Tongue (tissue), 3 donors: ENCODE data around the gene CSF1R. TPM values are rescaled to one million over a fixed set of nuclear protein-coding genes. Genes with fewer than 3 reads are reported as not detected.

Experiments
- DNase-seq: peaks from one replicate; pipeline ENCODE4 v3.0.0-alpha.2; 2015
- small RNA-seq: library from RNA; depleted of rRNA; stranded (forward); fragments of <200 nt; gene quantifications from one replicate; pipeline ENCODE3, GENCODE V24; 2014; ENCODE audit warnings: low replicate concordance
- total RNA-seq: library from RNA; depleted of rRNA; stranded (reverse); fragments of >200 nt; gene quantifications from one replicate; pipeline ENCODE4 v1.2.3, GENCODE V29; 2014

The CSF1R gene
- total RNA-seq, 1 donor from 2014 or later, result 21.6 TPM

DNA sequence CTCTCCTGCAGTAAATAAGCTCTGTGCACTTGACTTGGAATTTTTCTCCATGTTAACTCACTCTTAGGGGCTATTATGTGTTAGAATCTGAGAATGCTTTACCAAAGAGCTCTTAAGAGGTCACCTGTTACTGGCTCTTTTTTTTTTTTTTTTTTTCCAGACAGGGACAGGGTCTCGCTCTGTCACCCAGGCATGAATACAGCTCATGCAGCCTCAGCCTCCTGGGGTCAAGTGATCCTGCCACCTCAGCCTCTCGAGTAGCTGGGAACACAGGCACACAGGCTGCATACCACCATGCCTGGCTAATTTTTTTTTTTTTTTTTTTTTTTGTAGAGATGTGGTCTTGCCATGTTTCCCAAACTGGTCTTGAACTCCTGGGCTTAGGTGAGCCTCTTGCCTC is 63.7 kb downstream of the CSF1R start:
- DNase-seq, result no peak

DNA sequence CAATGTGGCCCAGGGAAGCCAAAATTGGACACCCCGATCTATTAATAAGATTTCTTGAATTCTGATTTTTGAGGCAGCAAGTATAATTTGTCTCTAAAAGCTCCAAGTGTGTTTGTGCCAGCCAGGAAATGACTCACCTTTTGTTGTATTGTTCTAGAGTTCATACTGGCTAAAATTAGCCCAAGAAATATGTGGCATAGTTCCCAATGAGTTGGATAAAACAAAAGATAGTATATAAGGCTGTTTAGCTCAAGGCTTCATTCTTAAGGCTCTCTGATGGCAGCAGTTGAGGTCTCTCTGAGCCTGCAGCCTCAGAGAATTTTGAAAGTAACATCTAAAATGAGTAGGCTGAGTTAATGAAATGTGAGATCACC is 64.2 kb downstream of the CSF1R start:
- peak; percentile 7 for DNase-seq

DNA sequence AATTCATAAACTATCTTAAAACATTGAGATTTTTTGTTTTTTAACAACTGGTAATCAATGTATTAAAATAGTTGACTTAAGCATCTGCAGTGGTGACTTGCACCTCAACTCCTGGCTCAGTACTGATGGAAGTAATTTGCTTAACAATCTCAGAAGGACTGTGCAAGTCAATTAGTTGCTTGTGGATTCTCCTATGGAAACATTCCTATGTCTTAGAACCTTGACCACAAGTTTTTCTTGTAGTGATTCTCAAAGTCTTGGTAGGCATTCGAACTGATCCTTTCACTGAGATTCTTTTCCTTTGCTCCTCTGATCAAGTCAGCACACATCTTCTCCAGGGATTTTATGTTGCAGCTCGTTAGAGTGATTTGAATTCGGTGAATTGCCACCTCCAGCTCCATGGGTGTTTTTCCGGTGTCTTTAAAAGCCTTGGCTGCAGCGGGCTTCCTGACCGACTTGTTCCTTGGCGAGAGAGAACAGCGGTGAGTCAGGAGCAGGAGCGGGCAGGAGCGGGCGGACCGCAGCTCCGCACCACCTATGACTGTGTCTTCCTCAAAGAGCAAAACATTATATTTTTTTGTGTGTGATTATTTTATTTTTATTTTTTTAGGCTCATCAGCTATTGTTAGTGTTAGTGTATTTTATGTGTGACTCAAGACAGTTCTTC is 64.7 kb downstream of the CSF1R start:
- no peak for DNase-seq

DNA sequence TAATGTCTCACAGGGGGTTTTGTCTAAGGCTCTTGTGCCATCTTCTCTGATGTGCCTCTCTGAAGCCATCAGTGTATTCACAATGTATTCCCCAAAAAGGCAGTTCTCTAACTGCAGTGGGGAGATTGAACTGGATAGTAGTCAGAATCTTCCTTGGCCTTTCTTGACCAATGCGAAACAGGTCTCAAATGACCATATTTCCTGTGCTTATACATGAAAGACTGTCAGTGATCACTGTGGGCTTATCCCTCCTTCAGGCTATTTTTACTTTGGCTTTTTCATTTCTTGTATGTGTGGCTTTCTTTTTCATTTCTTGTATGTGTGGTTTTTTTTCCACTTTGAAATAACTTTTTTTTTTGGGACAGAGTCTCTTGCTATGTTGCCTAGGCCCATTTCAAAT is 66.1 kb downstream of the CSF1R start:
- DNase-seq, result no peak

DNA sequence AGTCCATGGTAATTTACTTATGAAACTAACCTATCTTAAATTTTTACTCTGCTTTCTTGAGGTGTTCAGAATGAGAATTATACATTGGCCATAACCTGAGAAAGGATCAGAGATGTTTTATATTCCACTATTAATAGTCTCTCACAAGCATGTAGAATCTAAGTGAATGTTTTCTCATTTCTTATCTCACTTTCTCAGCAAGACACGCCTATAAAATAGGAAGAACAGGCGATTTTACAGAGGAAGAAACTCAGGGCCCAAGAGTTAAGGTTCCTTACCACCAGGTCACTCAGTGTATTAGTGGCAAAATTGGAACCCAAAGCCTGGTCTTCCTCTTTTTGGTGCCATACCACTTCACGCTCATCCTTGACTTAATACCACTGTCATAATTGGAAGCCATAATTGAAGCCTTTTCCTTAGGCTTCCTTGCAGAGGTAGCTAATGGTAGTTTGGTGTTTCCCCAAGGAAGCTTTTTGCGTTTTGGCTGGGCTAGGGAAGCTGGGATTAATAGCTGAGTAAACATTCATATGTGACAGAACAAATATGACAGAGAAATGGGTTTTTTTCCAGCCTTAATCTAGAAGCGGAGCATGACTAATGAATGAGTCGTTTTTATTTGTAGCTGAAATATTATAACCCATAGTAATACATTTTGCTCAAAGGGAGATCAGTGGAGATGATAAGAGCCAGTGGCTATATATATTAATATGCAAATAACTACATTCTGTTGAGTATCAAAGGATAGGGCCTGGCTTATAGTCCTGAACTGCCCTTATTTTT is 68.9 kb downstream of the CSF1R start:
- no peak for DNase-seq

DNA sequence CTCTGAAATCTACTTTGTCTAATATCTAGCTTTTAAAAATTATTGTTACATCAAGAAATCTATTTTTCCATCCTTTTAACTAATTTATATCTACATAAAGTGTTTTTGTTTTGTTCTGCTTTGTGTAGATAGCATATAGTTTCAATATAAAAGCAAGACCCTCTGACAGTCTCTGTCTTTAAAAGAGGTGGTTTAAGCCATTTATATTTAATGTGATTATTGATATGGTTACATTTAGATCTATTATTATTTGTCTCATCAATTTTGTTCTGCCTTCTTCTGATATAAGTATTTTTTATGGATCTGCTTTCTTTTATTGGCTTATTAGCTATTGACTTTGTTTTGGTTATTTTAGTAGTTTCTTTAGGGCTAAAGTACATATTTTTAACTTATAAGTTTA is 69.8 kb downstream of the CSF1R start:
- DNase-seq, result no peak

DNA sequence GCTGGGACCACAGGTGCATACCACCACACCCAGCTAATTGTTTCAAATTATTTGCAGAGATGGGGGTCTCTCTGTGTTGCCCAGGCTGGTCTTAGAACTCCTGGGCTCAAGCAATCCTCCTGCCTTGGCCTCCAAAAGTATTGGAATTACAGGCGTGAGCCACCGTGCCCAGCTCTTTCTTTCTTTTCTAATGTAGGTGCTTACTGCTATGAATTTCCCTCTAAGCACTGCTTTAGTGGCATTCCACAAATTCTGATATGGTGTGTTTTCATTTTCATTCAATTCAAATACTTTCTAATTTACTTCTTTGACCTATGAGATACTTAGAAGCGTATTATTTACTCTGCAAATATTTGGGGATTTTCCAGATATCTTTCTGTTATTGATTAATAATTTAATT is 70.9 kb downstream of the CSF1R start:
- no peak for DNase-seq

DNA sequence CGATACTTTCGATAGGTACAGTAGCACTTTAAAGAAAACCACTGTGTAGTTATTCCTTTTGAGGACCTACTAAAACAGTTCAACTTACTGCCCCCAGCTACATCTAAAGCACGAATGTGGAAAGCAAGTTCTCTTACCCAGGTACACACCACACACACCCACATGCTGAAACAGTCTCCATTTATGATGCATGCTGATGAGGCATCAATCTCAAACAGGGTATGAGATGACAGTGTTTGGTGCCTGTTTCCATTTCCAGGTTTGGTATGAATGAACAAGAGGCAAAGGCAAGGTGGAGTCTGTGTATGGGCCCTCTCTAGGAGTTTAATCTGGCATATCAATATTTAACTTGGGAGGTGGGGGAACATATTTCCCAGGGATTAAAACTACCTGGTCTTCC is 71.9 kb downstream of the CSF1R start:
- DNase-seq, result no peak

DNA sequence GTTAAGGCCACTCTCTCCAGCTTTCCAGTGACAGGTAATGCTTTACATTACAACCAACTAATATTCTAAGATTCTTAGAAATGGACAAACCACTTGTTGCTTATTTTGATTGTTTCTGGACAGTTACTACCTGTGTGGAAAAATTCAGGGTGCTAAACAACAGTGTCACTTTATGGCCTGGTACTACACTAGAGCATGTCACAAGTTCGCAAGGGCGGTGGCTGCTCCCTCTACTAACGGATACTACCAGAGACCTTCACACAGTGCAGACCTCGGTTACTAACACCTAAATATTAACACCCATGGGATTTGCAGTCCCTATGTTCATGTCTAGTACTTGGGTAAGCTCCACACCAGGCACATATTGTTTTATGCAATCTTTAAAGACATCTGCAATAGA is 72.4 kb downstream of the CSF1R start:
- no peak for DNase-seq

DNA sequence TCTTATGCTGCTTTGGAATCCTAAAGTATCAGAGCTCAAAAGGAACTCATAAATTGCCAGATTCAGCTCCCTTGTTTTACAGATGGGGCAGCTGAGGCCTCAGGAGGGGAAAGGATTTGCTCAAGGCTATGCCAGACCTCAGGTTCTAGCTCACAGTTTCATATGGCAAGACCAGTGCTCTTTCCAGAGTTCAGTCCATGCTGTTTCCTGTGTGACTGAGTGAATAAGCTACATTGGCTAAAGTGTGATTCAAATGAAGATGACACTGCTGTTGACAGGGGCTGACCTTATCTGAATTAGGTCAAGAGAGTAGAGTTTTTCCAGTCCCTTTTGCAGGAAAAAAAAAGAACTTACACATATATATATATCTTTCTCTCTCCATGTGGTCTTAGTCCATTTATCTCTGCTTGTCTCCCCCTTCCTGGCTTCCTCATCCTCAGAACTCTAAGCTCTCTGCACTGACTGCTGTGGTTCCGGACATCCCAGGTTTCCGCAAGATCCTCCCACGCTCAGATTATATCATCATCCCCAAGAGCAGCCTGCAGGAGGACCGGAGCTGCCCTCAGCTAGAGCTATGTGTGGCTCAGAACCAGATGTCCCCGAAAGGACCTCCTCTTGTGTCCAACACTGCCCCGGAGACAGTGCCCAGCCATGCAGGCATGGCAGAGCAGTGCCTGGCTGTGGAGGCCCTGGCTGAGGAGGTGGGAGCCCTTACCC is 76.5 kb downstream of the CSF1R start:
- DNase-seq, result no peak

DNA sequence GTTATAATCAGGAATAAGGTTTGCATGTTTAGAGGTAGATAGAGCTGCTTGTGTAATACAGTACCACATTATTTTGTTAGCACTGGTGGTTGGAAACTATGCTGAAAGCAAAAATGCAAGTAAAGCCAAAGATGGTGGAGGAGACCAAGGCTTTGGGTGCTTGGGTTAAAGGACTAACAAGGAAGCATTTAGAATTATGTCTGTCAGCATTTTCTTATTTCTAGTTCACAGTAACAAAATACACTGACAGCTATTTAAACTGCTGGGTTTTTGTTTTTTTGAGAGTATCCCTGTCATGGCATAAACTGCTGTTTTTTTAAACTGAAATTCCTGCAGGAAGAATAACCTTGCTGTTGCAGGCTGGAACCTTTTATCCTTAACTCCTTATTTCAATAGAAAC is 79.3 kb downstream of the CSF1R start:
- DNase-seq, result no peak

DNA sequence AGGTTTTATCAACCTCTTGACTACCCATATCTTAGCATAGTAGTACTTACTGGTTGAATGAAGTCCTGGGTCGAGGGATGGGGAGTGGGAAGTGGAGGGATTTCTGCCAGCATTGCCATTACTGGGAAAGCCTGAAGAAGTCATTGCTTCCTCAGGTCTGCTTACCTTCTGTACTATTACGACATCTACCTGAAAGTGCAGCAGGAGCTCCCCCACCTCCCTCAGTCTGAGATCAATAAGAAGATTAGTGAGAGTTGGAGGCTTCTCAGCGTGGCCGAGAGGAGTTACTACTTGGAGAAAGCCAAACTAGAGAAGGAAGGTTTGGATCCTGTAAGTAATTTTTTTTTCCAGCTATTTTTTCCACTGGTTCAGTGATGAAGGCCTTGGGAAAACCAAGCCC is 80.0 kb downstream of the CSF1R start:
- DNase-seq, result no peak

Small RNA genes within 50 kb of the gene (small RNA-seq; reads per million reads assigned to genes)
- gene RF00019, result not detected

Other genes with a start within 250 kb of the CSF1R start
- gene PDE6A, start 141.8 kb downstream of the CSF1R start, total RNA-seq, result 0.31 TPM
- 20.1 TPM for gene SLC26A2, start 125.8 kb downstream of the CSF1R start, total RNA-seq
- 2.1 TPM for gene TIGD6, start 85.9 kb downstream of the CSF1R start, total RNA-seq
- 22.7 TPM for gene HMGXB3, start 85.8 kb downstream of the CSF1R start, total RNA-seq
- gene PDGFRB, start 69.3 kb upstream of the CSF1R start, total RNA-seq, result 129 TPM
- gene CDX1, start 80.2 kb upstream of the CSF1R start, total RNA-seq, result 0.31 TPM
- not detected for gene SLC6A7, start 103.5 kb upstream of the CSF1R start, total RNA-seq
- 42.6 TPM for gene CAMK2A, start 203.2 kb upstream of the CSF1R start, total RNA-seq
- gene ARSI, start 216.4 kb upstream of the CSF1R start, total RNA-seq, result 18.9 TPM